Uterus (tissue), 4 donors: ENCODE data around the gene COX4I1. TPM values are rescaled to one million over a fixed set of nuclear protein-coding genes. Genes with fewer than 3 reads are reported as not detected.
"Not testable (repeated sequence)": the region's sequence is repeated elsewhere in the genome, so short reads cannot be mapped to it uniquely, and the experiment has no call there.

Source experiments
- DNase-seq, 2 donors: peaks; one replicate each; pipeline ENCODE4 v3.0.0-alpha.2; 2019 to 2020
- H3K27ac ChIP-seq, 2 donors: fragments of 200-600 bp; sonication (generic); 1 replicate in 1 of 2; 2 replicates in 1 of 2; pipeline ENCODE4 v1.5.1; 2016 to 2018
- H3K27me3 ChIP-seq, 2 donors: fragments of 200-600 bp; sonication (generic); one replicate each; pipeline ENCODE4 v1.5.1; 2018 to 2019; ENCODE audit warnings: control low read depth in 1 of 2
- H3K36me3 ChIP-seq, 2 donors: fragments of 200-600 bp; sonication (generic); one replicate each; pipeline ENCODE4 v1.5.1; 2019; ENCODE audit warnings: control low read depth in 1 of 2
- H3K4me1 ChIP-seq, 2 donors: fragments of 200-600 bp; sonication (generic); one replicate each; pipeline ENCODE4 v1.5.1; 2018 to 2019; ENCODE audit warnings: control low read depth in 1 of 2
- H3K4me3 ChIP-seq, 2 donors: fragments of 200-600 bp; sonication (generic); 1 replicate in 1 of 2; 2 replicates in 1 of 2; pipeline ENCODE4 v1.5.1; 2018 to 2019; ENCODE audit warnings: mild to moderate bottlenecking in 1 of 2
- H3K9me3 ChIP-seq, 2 donors: fragments of 200-600 bp; sonication (generic); one replicate each; pipeline ENCODE4 v1.5.1; 2019; ENCODE audit warnings: control low read depth in 1 of 2
- POLR2A ChIP-seq, 2 donors: fragments of 450-650 bp; IDR thresholded peaks; one replicate each; pipeline ENCODE4 v1.6.1; 2016; ENCODE audit warnings: antibody characterized with exemption in 2 of 2, mild to moderate bottlenecking in 1 of 2, moderate library complexity in 1 of 2
- intact Hi-C: fragments of 100-400 bp; cut with DNase I; formaldehyde crosslinking; loops from one replicate; pipeline ENCODE4 v1.15.1; 2023; ENCODE audit warnings: low total_unique reads
- total RNA-seq, 4 donors: library from RNA; depleted of rRNA in 3 of 4; stranded (reverse); fragments of >200 nt in 3 of 4; gene quantifications; one replicate each; pipeline versions ENCODE4 v1.1.0 to v1.2.4, GENCODE V29; 2014 to 2023
- TF ChIP-seq, protein P1 (sequence below), 4 experiments: fragments of 200-600 bp in 2 of 4; fragments of 450-650 bp in 2 of 4; sonication (generic) in 2 of 4; IDR thresholded peaks; one replicate each; pipeline ENCODE4 v1.5.1; 2016 to 2019; ENCODE audit warnings: antibody characterized with exemption in 4 of 4, mild to moderate bottlenecking in 2 of 4, moderate library complexity in 1 of 4
- donor health status: DM: yes; HTN: yes; CAD: no.

Gene COX4I1
- total RNA-seq, 4 donors from 2014 or later: 199 to 836 (median 287) TPM

DNA sequence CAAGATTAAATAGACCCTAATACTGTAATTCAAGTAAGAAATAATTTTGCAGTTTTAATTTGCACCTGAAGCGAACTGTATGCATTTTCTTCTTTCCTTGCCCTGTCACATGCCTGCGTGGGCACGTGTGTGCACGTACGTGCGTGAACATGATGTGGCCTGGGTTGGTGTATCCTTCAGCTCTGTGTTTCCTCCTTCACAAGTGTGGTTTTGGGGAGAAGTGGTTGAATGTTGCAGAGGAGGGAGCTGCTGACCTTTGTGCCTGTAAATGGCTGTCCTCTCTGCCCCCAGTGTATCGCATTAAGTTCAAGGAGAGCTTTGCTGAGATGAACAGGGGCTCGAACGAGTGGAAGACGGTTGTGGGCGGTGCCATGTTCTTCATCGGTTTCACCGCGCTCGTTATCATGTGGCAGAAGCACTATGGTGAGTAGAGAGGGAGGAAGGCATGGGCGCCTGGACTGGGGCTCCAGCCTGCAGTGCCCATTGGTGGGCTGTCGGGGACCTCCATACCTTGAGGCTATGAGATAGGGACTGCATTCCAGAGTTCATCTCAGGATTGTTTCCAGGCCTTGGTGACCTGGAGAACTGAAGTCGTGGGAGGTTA is 6.0 kb downstream of the COX4I1 start:
- Histone ChIP-seq H3K27me3 (no peaks in the 10 kb centered on the region), H3K9me3 (no peaks in the 10 kb centered on the region), H3K4me1 (peaks cover 0 to 5% of the 10 kb centered on the region in 2 donors), H3K27ac (no peak overlapping the region), H3K36me3 (no peaks in the 10 kb centered on the region), H3K4me3 (no peak overlapping the region)
- DNase-seq: no peak
- no peak for TF ChIP-seq POLR2A (IDR thresholded peaks at IDR 0.05)
- TF ChIP-seq, protein P1, sequence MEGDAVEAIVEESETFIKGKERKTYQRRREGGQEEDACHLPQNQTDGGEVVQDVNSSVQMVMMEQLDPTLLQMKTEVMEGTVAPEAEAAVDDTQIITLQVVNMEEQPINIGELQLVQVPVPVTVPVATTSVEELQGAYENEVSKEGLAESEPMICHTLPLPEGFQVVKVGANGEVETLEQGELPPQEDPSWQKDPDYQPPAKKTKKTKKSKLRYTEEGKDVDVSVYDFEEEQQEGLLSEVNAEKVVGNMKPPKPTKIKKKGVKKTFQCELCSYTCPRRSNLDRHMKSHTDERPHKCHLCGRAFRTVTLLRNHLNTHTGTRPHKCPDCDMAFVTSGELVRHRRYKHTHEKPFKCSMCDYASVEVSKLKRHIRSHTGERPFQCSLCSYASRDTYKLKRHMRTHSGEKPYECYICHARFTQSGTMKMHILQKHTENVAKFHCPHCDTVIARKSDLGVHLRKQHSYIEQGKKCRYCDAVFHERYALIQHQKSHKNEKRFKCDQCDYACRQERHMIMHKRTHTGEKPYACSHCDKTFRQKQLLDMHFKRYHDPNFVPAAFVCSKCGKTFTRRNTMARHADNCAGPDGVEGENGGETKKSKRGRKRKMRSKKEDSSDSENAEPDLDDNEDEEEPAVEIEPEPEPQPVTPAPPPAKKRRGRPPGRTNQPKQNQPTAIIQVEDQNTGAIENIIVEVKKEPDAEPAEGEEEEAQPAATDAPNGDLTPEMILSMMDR (IDR thresholded peaks at IDR 0.05): no peak
- intact Hi-C loops: no loop called here

DNA sequence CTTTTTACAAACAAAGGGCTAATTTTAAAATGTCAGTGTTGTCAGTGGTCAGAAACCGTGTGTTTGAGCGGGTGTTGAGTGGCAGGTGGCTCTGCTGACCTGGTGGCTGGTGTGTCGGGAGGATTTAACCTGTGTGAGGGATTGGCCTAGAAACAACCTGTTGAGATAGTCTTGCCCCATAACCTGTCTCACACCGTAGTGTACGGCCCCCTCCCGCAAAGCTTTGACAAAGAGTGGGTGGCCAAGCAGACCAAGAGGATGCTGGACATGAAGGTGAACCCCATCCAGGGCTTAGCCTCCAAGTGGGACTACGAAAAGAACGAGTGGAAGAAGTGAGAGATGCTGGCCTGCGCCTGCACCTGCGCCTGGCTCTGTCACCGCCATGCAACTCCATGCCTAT is 7.0 kb downstream of the COX4I1 start:
- Histone ChIP-seq H3K4me3 (no peak overlapping the region), H3K9me3 (no peaks in the 10 kb centered on the region), H3K27me3 (no peaks in the 10 kb centered on the region), H3K27ac (no peak overlapping the region), H3K4me1 (no peaks in the 10 kb centered on the region), H3K36me3 (no peaks in the 10 kb centered on the region)
- intact Hi-C loops: no loop called here
- TF ChIP-seq, protein P1 (IDR thresholded peaks at IDR 0.05): no peak
- no peak for TF ChIP-seq POLR2A (IDR thresholded peaks at IDR 0.05)
- DNase-seq: no peak

DNA sequence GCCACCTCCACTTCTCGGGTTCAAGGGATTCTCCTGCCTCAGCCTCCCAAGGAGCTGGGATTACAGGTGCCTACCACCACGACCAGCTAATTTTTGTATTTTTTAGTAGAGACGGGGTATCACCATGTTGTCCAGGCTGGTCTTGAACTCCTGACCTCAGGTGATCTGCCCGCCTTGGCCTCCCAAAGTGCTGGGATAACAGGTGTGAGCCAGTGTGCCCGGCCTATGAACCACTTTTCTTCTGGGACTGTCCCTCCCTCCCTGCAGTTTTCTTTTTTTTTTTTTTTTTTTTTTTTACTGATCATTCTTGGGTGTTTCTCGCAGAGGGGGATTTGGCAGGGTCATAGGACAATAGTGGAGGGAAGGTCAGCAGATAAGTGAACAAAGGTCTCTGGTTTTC is 7.8 kb downstream of the COX4I1 start:
- H3K4me3 ChIP-seq, DNase-seq, H3K27me3 ChIP-seq, H3K36me3 ChIP-seq, H3K27ac ChIP-seq, H3K4me1 ChIP-seq, H3K9me3 ChIP-seq, intact Hi-C loops: not testable (repeated sequence)

GRCh38 chr16:85808104-85808503 is 8.6 kb downstream of the COX4I1 start:
- H3K27me3 ChIP-seq, intact Hi-C loops, H3K36me3 ChIP-seq, H3K9me3 ChIP-seq, DNase-seq, H3K4me1 ChIP-seq, H3K4me3 ChIP-seq, H3K27ac ChIP-seq: not testable (repeated sequence)

DNA sequence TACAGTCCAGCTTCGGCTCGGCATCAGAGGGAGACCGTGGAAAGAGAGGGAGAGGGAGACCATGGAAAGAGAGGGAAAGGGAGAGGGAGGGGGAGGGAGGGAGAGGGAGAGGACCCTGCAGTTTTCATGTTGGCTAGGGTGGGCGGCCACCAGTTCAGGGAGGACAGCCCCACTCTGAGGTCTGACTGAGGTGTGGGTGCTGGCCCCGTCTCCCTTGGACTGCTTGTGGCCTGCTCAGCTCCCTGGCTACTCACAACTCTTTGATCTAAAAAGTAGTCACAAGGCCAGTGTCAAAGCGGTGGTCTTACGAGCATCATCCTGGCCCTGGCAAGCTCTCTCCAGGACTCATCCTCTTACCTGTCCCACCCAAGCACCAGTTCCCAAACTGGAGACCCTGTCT is 9.4 kb downstream of the COX4I1 start:
- no peaks in the 10 kb centered on the region for H3K36me3 ChIP-seq
- H3K4me1 ChIP-seq: no peaks in the 10 kb centered on the region
- DNase-seq: no peak
- TF ChIP-seq POLR2A (IDR thresholded peaks at IDR 0.05): no peak
- TF ChIP-seq, protein P1 (IDR thresholded peaks at IDR 0.05): no peak
- H3K4me3 ChIP-seq: no peak overlapping the region
- intact Hi-C loops: no loop called here
- H3K9me3 ChIP-seq: no peaks in the 10 kb centered on the region
- no peaks in the 10 kb centered on the region for H3K27me3 ChIP-seq
- H3K27ac ChIP-seq: no peak overlapping the region

GRCh38 chr16:85809645-85810044 is 10.2 kb downstream of the COX4I1 start:
- Histone ChIP-seq H3K4me1 (no peaks in the 10 kb centered on the region), H3K4me3 (no peak overlapping the region), H3K27ac (no peak overlapping the region), H3K36me3 (no peaks in the 10 kb centered on the region), H3K9me3 (no peaks in the 10 kb centered on the region), H3K27me3 (no peaks in the 10 kb centered on the region)
- TF ChIP-seq, protein P1 (IDR thresholded peaks at IDR 0.05): no peak
- no peak for TF ChIP-seq POLR2A (IDR thresholded peaks at IDR 0.05)
- DNase-seq: no peak
- intact Hi-C loops: no loop called here
